ENCODE measurements around the gene RSPRY1.

RSPRY1 gene

DNA sequence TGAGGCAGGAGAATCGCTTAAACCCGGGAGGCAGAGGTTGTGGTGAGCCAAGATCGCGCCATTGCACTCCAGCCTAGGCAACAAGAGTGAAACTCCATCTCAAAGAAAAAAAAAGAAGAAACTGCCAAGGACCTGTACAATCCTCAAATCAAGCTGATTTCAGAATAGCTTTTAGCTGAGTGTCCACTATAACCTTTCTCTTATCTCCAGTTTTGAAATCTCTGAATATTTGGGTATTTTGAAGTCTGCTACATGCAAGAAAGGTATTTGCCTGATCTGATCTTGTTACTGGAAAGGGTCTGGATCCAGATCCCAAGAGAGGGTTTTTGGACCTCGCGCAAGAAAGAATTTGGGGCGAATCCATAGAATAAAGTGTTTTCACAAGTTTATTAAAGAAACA lies 39.8 kb downstream of the RSPRY1 start:
- TF ChIP-seq TCF12 (IDR thresholded peaks at IDR 0.05; ENCODE audit: low read depth) (no peak), FOXM1 (IDR thresholded peaks at IDR 0.05; ENCODE audit: borderline replicate concordance, low read depth) (no peak), RAD21 (IDR thresholded peaks at IDR 0.05; ENCODE audit: low read depth) (no peak), EP300 (IDR thresholded peaks at IDR 0.05; ENCODE audit: borderline replicate concordance) (no peak), TAF1 (IDR thresholded peaks at IDR 0.05; ENCODE audit: low read depth) (no peak), YY1 (IDR thresholded peaks at IDR 0.05; ENCODE audit: low read depth) (no peak), CEBPB (IDR thresholded peaks at IDR 0.05) (no peak), ZBTB7A (IDR thresholded peaks at IDR 0.05; ENCODE audit: low read depth) (no peak), TEAD4 (IDR thresholded peaks at IDR 0.05) (no peak), CREB1 (IDR thresholded peaks at IDR 0.05; ENCODE audit: low read depth) (no peak)
- TF ChIP-seq, protein P1, sequence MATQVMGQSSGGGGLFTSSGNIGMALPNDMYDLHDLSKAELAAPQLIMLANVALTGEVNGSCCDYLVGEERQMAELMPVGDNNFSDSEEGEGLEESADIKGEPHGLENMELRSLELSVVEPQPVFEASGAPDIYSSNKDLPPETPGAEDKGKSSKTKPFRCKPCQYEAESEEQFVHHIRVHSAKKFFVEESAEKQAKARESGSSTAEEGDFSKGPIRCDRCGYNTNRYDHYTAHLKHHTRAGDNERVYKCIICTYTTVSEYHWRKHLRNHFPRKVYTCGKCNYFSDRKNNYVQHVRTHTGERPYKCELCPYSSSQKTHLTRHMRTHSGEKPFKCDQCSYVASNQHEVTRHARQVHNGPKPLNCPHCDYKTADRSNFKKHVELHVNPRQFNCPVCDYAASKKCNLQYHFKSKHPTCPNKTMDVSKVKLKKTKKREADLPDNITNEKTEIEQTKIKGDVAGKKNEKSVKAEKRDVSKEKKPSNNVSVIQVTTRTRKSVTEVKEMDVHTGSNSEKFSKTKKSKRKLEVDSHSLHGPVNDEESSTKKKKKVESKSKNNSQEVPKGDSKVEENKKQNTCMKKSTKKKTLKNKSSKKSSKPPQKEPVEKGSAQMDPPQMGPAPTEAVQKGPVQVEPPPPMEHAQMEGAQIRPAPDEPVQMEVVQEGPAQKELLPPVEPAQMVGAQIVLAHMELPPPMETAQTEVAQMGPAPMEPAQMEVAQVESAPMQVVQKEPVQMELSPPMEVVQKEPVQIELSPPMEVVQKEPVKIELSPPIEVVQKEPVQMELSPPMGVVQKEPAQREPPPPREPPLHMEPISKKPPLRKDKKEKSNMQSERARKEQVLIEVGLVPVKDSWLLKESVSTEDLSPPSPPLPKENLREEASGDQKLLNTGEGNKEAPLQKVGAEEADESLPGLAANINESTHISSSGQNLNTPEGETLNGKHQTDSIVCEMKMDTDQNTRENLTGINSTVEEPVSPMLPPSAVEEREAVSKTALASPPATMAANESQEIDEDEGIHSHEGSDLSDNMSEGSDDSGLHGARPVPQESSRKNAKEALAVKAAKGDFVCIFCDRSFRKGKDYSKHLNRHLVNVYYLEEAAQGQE (IDR thresholded peaks at IDR 0.05; ENCODE audit: low read depth) = no peak

DNA sequence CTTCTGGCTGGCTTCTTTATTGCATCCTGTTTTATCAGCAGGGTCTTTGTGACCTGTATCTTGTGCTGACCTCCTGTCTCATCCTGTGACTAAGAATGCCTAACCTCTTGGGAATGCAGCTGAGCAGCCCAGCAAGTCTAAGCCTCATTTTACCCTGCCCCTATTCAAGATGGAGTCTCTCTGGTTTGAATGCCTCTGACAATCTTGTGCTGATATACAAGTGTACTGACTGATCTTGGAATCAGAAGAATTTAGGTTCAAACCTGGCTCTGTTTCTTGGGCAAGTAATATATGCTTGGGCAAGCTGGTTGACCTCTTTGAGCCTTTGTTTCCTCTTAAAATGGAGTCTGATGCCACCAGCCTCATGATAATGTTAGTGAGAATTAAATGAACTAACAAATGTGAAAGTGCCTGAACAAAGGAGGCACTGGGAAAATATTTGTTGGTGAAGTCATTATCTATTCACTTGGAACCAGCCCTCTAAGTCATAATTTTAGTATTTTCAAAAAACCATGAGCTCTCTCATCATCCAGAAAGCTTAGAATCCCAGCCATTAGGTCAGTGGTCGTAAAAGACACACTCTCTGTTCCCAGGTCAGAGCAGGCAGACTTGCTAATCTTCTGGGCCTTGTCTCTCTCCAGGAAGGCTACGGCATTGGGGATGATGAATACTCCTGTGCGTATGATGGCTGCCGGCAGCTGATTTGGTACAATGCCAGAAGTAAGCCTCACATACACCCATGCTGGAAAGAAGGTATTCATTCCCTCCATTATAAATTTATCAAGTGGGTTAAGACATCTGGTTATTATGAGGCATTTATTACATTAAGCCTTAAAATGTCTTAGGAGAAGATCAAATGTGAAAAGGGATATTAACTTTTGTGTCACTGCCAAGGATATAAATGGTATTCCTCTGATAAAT lies 40.8 kb downstream of the RSPRY1 start:
- TF ChIP-seq EGR1 (IDR thresholded peaks at IDR 0.05) (no peak), TAF1 (IDR thresholded peaks at IDR 0.05; ENCODE audit: low read depth) (no peak), ZBTB7A (IDR thresholded peaks at IDR 0.05; ENCODE audit: low read depth) (no peak), TEAD4 (IDR thresholded peaks at IDR 0.05) (no peak), CREB1 (IDR thresholded peaks at IDR 0.05; ENCODE audit: low read depth) (no peak), YY1 (IDR thresholded peaks at IDR 0.05; ENCODE audit: low read depth) (no peak), CEBPB (IDR thresholded peaks at IDR 0.05) (no peak), FOXM1 (IDR thresholded peaks at IDR 0.05; ENCODE audit: borderline replicate concordance, low read depth) (no peak), TCF12 (IDR thresholded peaks at IDR 0.05; ENCODE audit: low read depth) (no peak), EP300 (IDR thresholded peaks at IDR 0.05; ENCODE audit: borderline replicate concordance) (no peak), RAD21 (IDR thresholded peaks at IDR 0.05; ENCODE audit: low read depth) (no peak)
- TF ChIP-seq, protein P2, sequence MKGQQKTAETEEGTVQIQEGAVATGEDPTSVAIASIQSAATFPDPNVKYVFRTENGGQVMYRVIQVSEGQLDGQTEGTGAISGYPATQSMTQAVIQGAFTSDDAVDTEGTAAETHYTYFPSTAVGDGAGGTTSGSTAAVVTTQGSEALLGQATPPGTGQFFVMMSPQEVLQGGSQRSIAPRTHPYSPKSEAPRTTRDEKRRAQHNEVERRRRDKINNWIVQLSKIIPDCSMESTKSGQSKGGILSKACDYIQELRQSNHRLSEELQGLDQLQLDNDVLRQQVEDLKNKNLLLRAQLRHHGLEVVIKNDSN (IDR thresholded peaks at IDR 0.05) = no peak
- TF ChIP-seq, protein P1 (IDR thresholded peaks at IDR 0.05; ENCODE audit: low read depth) = no peak

DNA sequence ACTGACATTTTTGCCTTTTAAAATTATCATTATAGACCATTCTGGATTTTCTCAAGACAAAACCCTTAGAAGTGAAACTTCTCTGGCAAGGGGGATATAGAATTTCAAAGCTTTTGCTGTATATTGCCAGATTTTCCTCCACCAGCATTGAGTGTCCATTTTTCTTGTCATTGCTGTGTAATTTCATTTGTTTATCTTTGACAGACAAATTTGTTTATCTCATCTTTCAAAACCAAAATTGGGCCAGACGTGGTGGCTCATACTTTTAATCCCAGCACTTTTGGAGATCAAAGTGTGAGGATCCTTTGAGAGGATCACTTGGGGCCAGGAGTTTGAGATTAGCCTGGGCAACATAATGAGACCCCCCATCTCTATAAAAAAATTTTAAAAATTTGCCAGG lies 43.0 kb downstream of the RSPRY1 start:
- TF ChIP-seq ZBTB7A (IDR thresholded peaks at IDR 0.05; ENCODE audit: low read depth) (no peak), RAD21 (IDR thresholded peaks at IDR 0.05; ENCODE audit: low read depth) (no peak), NFIC (IDR thresholded peaks at IDR 0.05) (no peak), CREB1 (IDR thresholded peaks at IDR 0.05; ENCODE audit: low read depth) (no peak), YY1 (IDR thresholded peaks at IDR 0.05; ENCODE audit: low read depth) (no peak), CEBPB (IDR thresholded peaks at IDR 0.05) (no peak), EGR1 (IDR thresholded peaks at IDR 0.05) (no peak), TAF1 (IDR thresholded peaks at IDR 0.05; ENCODE audit: low read depth) (no peak), TCF12 (IDR thresholded peaks at IDR 0.05; ENCODE audit: low read depth) (no peak), FOXM1 (IDR thresholded peaks at IDR 0.05; ENCODE audit: borderline replicate concordance, low read depth) (no peak)
- TF ChIP-seq, protein P3, sequence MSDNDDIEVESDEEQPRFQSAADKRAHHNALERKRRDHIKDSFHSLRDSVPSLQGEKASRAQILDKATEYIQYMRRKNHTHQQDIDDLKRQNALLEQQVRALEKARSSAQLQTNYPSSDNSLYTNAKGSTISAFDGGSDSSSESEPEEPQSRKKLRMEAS (IDR thresholded peaks at IDR 0.05) = no peak
- TF ChIP-seq, protein P2 (IDR thresholded peaks at IDR 0.05) = no peak

DNA sequence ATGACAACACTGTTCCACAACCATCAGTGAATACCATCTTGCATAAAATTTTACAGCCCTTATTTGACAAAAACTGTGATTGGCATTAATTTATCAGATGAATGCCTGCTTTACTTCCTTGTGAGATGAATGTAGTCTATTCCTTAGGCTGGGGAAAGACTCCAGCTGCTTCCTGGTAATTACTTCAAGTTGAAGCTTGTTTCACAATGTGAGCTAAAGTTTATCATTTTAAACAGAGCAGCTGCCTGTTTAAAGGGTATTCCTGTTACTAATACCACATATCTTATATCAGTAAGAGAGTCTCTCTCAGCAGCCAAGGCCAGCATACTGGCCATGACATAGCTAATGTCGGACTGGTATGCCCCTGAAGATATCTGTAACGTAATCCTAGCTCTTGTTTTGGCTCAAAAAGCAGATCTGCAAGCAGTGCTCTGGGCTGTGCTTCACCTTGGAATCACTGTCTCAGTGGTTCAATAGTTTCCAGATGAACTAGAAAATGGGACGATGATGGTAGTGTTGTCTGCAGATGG lies 45.8 kb downstream of the RSPRY1 start:
- TF ChIP-seq, protein P1 (IDR thresholded peaks at IDR 0.05; ENCODE audit: low read depth) = no peak
- no peak for TF ChIP-seq NFIC (IDR thresholded peaks at IDR 0.05)
- TF ChIP-seq EGR1 (IDR thresholded peaks at IDR 0.05) = no peak
- no peak for TF ChIP-seq CEBPB (IDR thresholded peaks at IDR 0.05)
- no peak for TF ChIP-seq CREB1 (IDR thresholded peaks at IDR 0.05; ENCODE audit: low read depth)
- TF ChIP-seq EP300 (IDR thresholded peaks at IDR 0.05; ENCODE audit: borderline replicate concordance) = no peak
- no peak for TF ChIP-seq ZBTB7A (IDR thresholded peaks at IDR 0.05; ENCODE audit: low read depth)
- TF ChIP-seq TEAD4 (IDR thresholded peaks at IDR 0.05) = no peak
- TF ChIP-seq, protein P3 (IDR thresholded peaks at IDR 0.05) = no peak
- TF ChIP-seq RAD21 (IDR thresholded peaks at IDR 0.05; ENCODE audit: low read depth) = no peak
- TF ChIP-seq TAF1 (IDR thresholded peaks at IDR 0.05; ENCODE audit: low read depth) = no peak
- TF ChIP-seq, protein P2 (IDR thresholded peaks at IDR 0.05) = no peak
- TF ChIP-seq FOXM1 (IDR thresholded peaks at IDR 0.05; ENCODE audit: borderline replicate concordance, low read depth) = no peak
- no peak for TF ChIP-seq YY1 (IDR thresholded peaks at IDR 0.05; ENCODE audit: low read depth)
